Thoracic aorta (tissue), 2 donors: ENCODE measurements around the gene AVL9. TPM values are rescaled to one million over a fixed set of nuclear protein-coding genes. Genes with fewer than 3 reads are reported as not detected.

ENCODE experiments used
- ATAC-seq: fragments of 150-250 bp; one replicate; pipeline ENCODE4 v1.8.0; 2017; ENCODE audit warnings: low read depth; ENCODE audit not compliant: insufficient number of reproducible peaks, low FRiP score
- DNase-seq: peaks from one replicate; pipeline ENCODE4 v3.0.0-alpha.2; 2020; ENCODE audit warnings: low spot score
- H3K27ac ChIP-seq, 2 donors: fragments of 200-600 bp; sonication (generic); 1 replicate in 1 of 2; 2 replicates in 1 of 2; pipeline ENCODE4 v1.5.1; 2016; ENCODE audit warnings: mild to moderate bottlenecking in 2 of 2, moderate library complexity in 2 of 2
- H3K27me3 ChIP-seq: fragments of 200-600 bp; sonication (generic); replicated peaks from 2 replicates; pipeline ENCODE4 v1.6.0; 2016; ENCODE audit warnings: mild to moderate bottlenecking; ENCODE audit not compliant: insufficient read depth
- H3K36me3 ChIP-seq: fragments of 200-600 bp; sonication (generic); one replicate; pipeline ENCODE4 v1.5.1; 2016
- H3K4me1 ChIP-seq, 2 donors: fragments of 200-600 bp; sonication (generic); 1 replicate in 1 of 2; 2 replicates in 1 of 2; pipeline versions ENCODE4 v1.5.1 to v1.6.0; 2016; ENCODE audit warnings: low read depth in 2 of 2, mild to moderate bottlenecking in 1 of 2; ENCODE audit not compliant: control insufficient read depth in 1 of 2
- H3K4me3 ChIP-seq: fragments of 200-600 bp; sonication (generic); 2 replicates; pipeline ENCODE4 v1.5.1; 2016; ENCODE audit warnings: mild to moderate bottlenecking
- H3K9me3 ChIP-seq: fragments of 200-600 bp; sonication (generic); 2 replicates; pipeline ENCODE4 v1.5.1; 2016
- CTCF ChIP-seq: fragments of 200-600 bp; sonication (generic); IDR thresholded peaks from one replicate; pipeline ENCODE4 v1.5.1; 2019; ENCODE audit warnings: antibody characterized with exemption
- total RNA-seq, 2 donors: library from RNA; depleted of rRNA; stranded (reverse); fragments of >200 nt; gene quantifications; one replicate each; pipeline versions ENCODE4 v1.1.0 to v1.2.3, GENCODE V29; 2016

The AVL9 gene
- total RNA-seq, 2 donors from 2014 or later: 18.3 to 19.5 TPM

- Histone ChIP-seq H3K27me3 (no peaks in the 10 kb centered on the region), H3K27ac (no peak overlapping the region), H3K36me3 (no peaks in the 10 kb centered on the region), H3K4me1 (peaks cover 0 to 16% of the 10 kb centered on the region in 2 donors), H3K9me3 (no peaks in the 10 kb centered on the region), H3K4me3 (no peak overlapping the region)
- ATAC-seq (no peak), DNase-seq (no peak)
- no peak for TF ChIP-seq CTCF
Observed at GRCh38 chr7:32516551-32517100, 21.3 kb downstream of the AVL9 start.

GRCh38 chr7:32518534-32519140 is 23.3 kb downstream of the AVL9 start:
- no peak overlapping the region for H3K27ac ChIP-seq
- ATAC-seq (no peak), DNase-seq (no peak)
- no peaks in the 10 kb centered on the region for H3K9me3 ChIP-seq
- H3K4me3 ChIP-seq: no peak overlapping the region
- H3K4me1 ChIP-seq: peaks cover 0 to 13% of the 10 kb centered on the region in 2 donors
- TF ChIP-seq CTCF: no peak
- H3K27me3 ChIP-seq: no peaks in the 10 kb centered on the region
- H3K36me3 ChIP-seq: no peaks in the 10 kb centered on the region

- H3K4me1 ChIP-seq: peaks cover 0 to 13% of the 10 kb centered on the region in 2 donors
- no peak overlapping the region for H3K27ac ChIP-seq
- no peaks in the 10 kb centered on the region for H3K9me3 ChIP-seq
- no peaks in the 10 kb centered on the region for H3K27me3 ChIP-seq
- no peak for ATAC-seq
- H3K4me3 ChIP-seq: no peak overlapping the region
- no peak for DNase-seq
- no peak for TF ChIP-seq CTCF
- H3K36me3 ChIP-seq: no peaks in the 10 kb centered on the region
Observed at GRCh38 chr7:32519763-32520162, 24.5 kb downstream of the AVL9 start.

- H3K4me1 ChIP-seq: peaks cover 0 to 2% of the 10 kb centered on the region in 2 donors
- no peaks in the 10 kb centered on the region for H3K36me3 ChIP-seq
- no peak for ATAC-seq
- no peak for DNase-seq
- no peaks in the 10 kb centered on the region for H3K9me3 ChIP-seq
- no peak for TF ChIP-seq CTCF
- no peak overlapping the region for H3K27ac ChIP-seq
- no peaks in the 10 kb centered on the region for H3K27me3 ChIP-seq
- no peak overlapping the region for H3K4me3 ChIP-seq
Observed at GRCh38 chr7:32522746-32523530, 27.6 kb downstream of the AVL9 start.

GRCh38 chr7:32524631-32525030 is 29.3 kb downstream of the AVL9 start:
- ATAC-seq (no peak), DNase-seq (no peak)
- no peaks in the 10 kb centered on the region for H3K27me3 ChIP-seq
- H3K36me3 ChIP-seq: no peaks in the 10 kb centered on the region
- no peak overlapping the region for H3K4me3 ChIP-seq
- no peak for TF ChIP-seq CTCF
- H3K4me1 ChIP-seq: peaks cover 0 to 2% of the 10 kb centered on the region in 2 donors
- no peak overlapping the region for H3K27ac ChIP-seq
- H3K9me3 ChIP-seq: no peaks in the 10 kb centered on the region
